Activated CD4-positive, alpha-beta T cell treated with anti-CD3 and anti-CD28 coated beads, Interleukin-2, amount 10 ng/mL, durations not matched to agents 7 days and 5 days (primary cell): ENCODE data around the gene LMF1. TPM values are rescaled to one million over a fixed set of nuclear protein-coding genes. Genes with fewer than 3 reads are reported as not detected.
"Not testable (repeated sequence)": the region's sequence is repeated elsewhere in the genome, so short reads cannot be mapped to it uniquely, and the experiment has no call there.

Source experiments
- CTCF ChIA-PET: fragments of 350-600 bp; sonication (Branson Sonifier 250); formaldehyde crosslinking; loops from one replicate; lab custom pipeline; 2021; ENCODE audit warnings: antibody characterized with exemption; lab: Charles Lee
- POLR2A ChIA-PET: fragments of 350-600 bp; sonication (Branson Sonifier 250); formaldehyde crosslinking; loops from one replicate; lab custom pipeline; 2021; ENCODE audit warnings: antibody characterized with exemption; lab: Charles Lee
- DNase-seq: peaks from one replicate; pipeline ENCODE4 v3.0.0-alpha.2; 2020
- H3K27ac Mint-ChIP-seq: one replicate; pipeline ENCODE4 v1.8.0; 2021; ENCODE audit warnings: mild to moderate bottlenecking, moderate library complexity, mixed read lengths
- H3K27me3 Mint-ChIP-seq: one replicate; pipeline ENCODE4 v1.8.0; 2021; ENCODE audit warnings: mixed read lengths
- H3K36me3 Mint-ChIP-seq: one replicate; pipeline ENCODE4 v1.8.0; 2021; ENCODE audit warnings: low read depth, mixed read lengths
- H3K4me1 Mint-ChIP-seq: one replicate; pipeline ENCODE4 v1.8.0; 2021; ENCODE audit warnings: mixed read lengths
- H3K4me3 Mint-ChIP-seq: one replicate; pipeline ENCODE4 v1.8.0; 2021; ENCODE audit warnings: mild to moderate bottlenecking, moderate library complexity, mixed read lengths
- H3K9me3 Mint-ChIP-seq: one replicate; pipeline ENCODE4 v1.8.0; 2021; ENCODE audit warnings: mixed read lengths
- total RNA-seq, 2 experiments: library from RNA; stranded (reverse); gene quantifications; one replicate each; pipeline ENCODE4 v1.2.3, GENCODE V29; 2021

Gene LMF1
- total RNA-seq, 2 experiments from 2014 or later: 20.5 to 23.0 TPM

GRCh38 chr16:867421-868385, 103.1 kb downstream of the LMF1 start:
- DNase-seq: no peak
- no peaks in the 10 kb centered on the region for H3K27me3 Mint-ChIP-seq
- H3K27ac Mint-ChIP-seq: no peak overlapping the region
- H3K4me1 Mint-ChIP-seq: no peaks in the 10 kb centered on the region
- CTCF ChIA-PET: interaction anchor here (0.6 kb wide), 1 partner anchor 815 kb away, joined by 3 read pairs; no protein-coding TSS in a partner anchor
- no peaks in the 10 kb centered on the region for H3K9me3 Mint-ChIP-seq
- POLR2A ChIA-PET: no interaction called here
- H3K4me3 Mint-ChIP-seq: no peak overlapping the region
- no peaks in the 10 kb centered on the region for H3K36me3 Mint-ChIP-seq

GRCh38 chr16:866252-866896, 104.4 kb downstream of the LMF1 start:
- CTCF ChIA-PET: no interaction called here
- H3K27ac Mint-ChIP-seq: no peak overlapping the region
- H3K4me3 Mint-ChIP-seq: no peak overlapping the region
- H3K9me3 Mint-ChIP-seq: peaks cover 6% of the 10 kb centered on the region
- no peak for DNase-seq
- H3K27me3 Mint-ChIP-seq: no peaks in the 10 kb centered on the region
- POLR2A ChIA-PET: no interaction called here
- no peaks in the 10 kb centered on the region for H3K4me1 Mint-ChIP-seq
- H3K36me3 Mint-ChIP-seq: peaks cover 1% of the 10 kb centered on the region

DNA sequence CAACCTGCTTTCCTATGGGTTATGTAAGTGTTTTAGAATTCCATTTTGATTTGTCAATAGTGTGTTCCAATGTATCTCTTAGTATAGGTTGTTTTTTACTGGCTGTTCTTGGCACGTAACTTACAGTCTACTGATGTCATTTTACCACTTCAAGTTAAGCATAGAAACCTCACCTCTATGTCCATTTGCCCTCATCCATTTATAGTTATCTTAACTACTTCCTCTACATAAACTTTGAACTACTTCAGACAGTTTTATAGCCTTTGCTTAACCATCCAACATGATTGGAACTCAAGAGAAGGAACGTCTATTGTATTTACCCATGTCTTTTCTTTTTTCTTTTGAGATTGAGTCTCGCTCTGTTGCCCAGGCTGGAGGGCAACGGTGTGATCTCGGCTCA, 105.8 kb downstream of the LMF1 start:
- DNase-seq: no peak
- CTCF ChIA-PET: no interaction called here
- no peak overlapping the region for H3K4me3 Mint-ChIP-seq
- H3K27me3 Mint-ChIP-seq: no peaks in the 10 kb centered on the region
- peaks cover 13% of the 10 kb centered on the region for H3K9me3 Mint-ChIP-seq
- no peaks in the 10 kb centered on the region for H3K4me1 Mint-ChIP-seq
- H3K27ac Mint-ChIP-seq: no peak overlapping the region
- peaks cover 4% of the 10 kb centered on the region for H3K36me3 Mint-ChIP-seq
- POLR2A ChIA-PET: no interaction called here

- peaks cover 4% of the 10 kb centered on the region for H3K36me3 Mint-ChIP-seq
- H3K27ac Mint-ChIP-seq: no peak overlapping the region
- no peak overlapping the region for H3K4me3 Mint-ChIP-seq
- H3K27me3 Mint-ChIP-seq: no peaks in the 10 kb centered on the region
- H3K4me1 Mint-ChIP-seq: no peaks in the 10 kb centered on the region
- ChIA-PET CTCF (interaction anchor here (0.6 kb wide), 1 partner anchor 226 kb away, joined by 3 read pairs; no protein-coding TSS in a partner anchor), POLR2A (no interaction called here)
- no peak for DNase-seq
- H3K9me3 Mint-ChIP-seq: peaks cover 13% of the 10 kb centered on the region
Measured at GRCh38 chr16:861446-861845, 109.3 kb downstream of the LMF1 start.

DNA sequence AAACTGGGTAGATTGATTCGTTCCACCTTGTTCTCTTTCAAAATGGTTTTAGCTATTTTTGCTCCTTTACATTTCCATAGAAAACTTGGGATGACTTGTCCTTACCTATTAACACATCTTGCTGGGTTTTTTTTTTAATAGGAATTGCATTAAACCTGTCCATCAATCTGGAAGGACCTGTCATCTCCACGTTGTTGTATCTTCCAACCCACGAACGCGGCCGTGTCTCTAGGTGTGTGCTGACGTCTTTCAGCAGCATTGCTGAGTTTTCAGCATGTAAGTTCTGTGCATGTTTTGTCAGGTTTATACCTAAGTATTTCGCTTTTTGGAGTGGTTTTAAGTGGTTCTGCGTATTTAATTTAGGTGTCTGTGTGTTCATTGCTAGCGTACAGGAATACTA, 109.9 kb downstream of the LMF1 start:
- no peaks in the 10 kb centered on the region for H3K27me3 Mint-ChIP-seq
- peaks cover 5% of the 10 kb centered on the region for H3K36me3 Mint-ChIP-seq
- POLR2A ChIA-PET: no interaction called here
- H3K4me1 Mint-ChIP-seq: no peaks in the 10 kb centered on the region
- CTCF ChIA-PET: interaction anchor here (0.6 kb wide), 1 partner anchor 419 kb away, joined by 3 read pairs; no protein-coding TSS in a partner anchor
- H3K9me3 Mint-ChIP-seq: peaks cover 13% of the 10 kb centered on the region
- H3K27ac Mint-ChIP-seq: no peak overlapping the region
- no peak for DNase-seq
- no peak overlapping the region for H3K4me3 Mint-ChIP-seq

DNA sequence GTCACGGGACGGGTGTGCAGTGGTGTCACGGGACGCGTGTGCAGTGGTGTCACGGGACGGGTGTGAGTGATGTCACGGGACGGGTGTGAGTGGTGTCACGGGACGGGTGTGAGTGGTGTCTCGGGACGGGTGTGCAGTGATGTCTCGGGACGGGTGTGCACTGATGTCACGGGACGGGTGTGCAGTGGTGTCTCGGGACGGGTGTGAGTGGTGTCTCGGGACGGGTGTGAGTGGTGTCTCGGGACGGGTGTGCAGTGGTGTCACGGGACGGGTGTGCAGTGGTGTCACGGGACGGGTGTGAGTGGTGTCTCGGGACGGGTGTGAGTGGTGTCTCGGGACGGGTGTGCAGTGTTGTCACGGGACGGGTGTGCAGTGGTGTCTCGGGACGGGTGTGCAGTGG, 111.8 kb downstream of the LMF1 start:
- CTCF ChIA-PET, H3K4me1 Mint-ChIP-seq, POLR2A ChIA-PET, H3K36me3 Mint-ChIP-seq, H3K4me3 Mint-ChIP-seq, DNase-seq, H3K27ac Mint-ChIP-seq, H3K27me3 Mint-ChIP-seq: not testable (repeated sequence)
- peaks cover 13% of the 10 kb centered on the region for H3K9me3 Mint-ChIP-seq

- POLR2A ChIA-PET, H3K36me3 Mint-ChIP-seq, H3K4me1 Mint-ChIP-seq, H3K27me3 Mint-ChIP-seq, DNase-seq, CTCF ChIA-PET, H3K4me3 Mint-ChIP-seq, H3K27ac Mint-ChIP-seq: not testable (repeated sequence)
- H3K9me3 Mint-ChIP-seq: peaks cover 17% of the 10 kb centered on the region
Measured at GRCh38 chr16:858441-858840, 112.3 kb downstream of the LMF1 start.

- H3K4me3 Mint-ChIP-seq: no peak overlapping the region
- H3K27me3 Mint-ChIP-seq: no peaks in the 10 kb centered on the region
- peaks cover 6% of the 10 kb centered on the region for H3K36me3 Mint-ChIP-seq
- H3K4me1 Mint-ChIP-seq: no peaks in the 10 kb centered on the region
- DNase-seq: no peak
- CTCF ChIA-PET: no interaction called here
- POLR2A ChIA-PET: no interaction called here
- H3K27ac Mint-ChIP-seq: no peak overlapping the region
- peaks cover 16% of the 10 kb centered on the region for H3K9me3 Mint-ChIP-seq
Measured at GRCh38 chr16:856811-857210, 114.0 kb downstream of the LMF1 start.

DNA sequence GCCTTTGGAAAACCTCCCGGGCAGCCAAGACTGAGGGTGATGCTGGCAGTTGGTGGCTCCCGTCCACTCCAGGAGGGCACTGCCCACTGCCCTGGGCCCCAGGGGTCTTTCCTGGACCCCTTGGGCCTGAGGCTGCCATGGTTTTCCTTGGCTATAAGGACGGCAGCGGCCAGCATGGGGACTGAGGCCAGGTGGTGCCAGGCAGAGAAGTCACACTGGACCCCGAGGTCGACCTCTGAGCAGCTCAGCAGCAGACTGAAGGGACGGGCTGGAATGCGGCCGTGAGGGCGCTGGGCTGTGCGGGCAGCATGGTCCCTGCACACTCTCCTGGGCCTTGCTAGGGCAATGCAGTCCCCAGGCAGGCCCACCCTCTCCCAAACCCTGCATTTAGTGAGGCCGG, 114.7 kb downstream of the LMF1 start:
- H3K9me3 Mint-ChIP-seq: peaks cover 11% of the 10 kb centered on the region
- no peak overlapping the region for H3K4me3 Mint-ChIP-seq
- DNase-seq: no peak
- ChIA-PET POLR2A (no interaction called here), CTCF (no interaction called here)
- H3K4me1 Mint-ChIP-seq: no peaks in the 10 kb centered on the region
- H3K27me3 Mint-ChIP-seq: no peaks in the 10 kb centered on the region
- no peak overlapping the region for H3K27ac Mint-ChIP-seq
- peaks cover 6% of the 10 kb centered on the region for H3K36me3 Mint-ChIP-seq

- Mint-ChIP-seq H3K9me3 (peaks cover 10% of the 10 kb centered on the region), H3K27ac (no peak overlapping the region), H3K4me3 (no peak overlapping the region), H3K27me3 (no peaks in the 10 kb centered on the region), H3K36me3 (peaks cover 4% of the 10 kb centered on the region), H3K4me1 (no peaks in the 10 kb centered on the region)
- no peak for DNase-seq
- POLR2A ChIA-PET: no interaction called here
- CTCF ChIA-PET: no interaction called here
Measured at GRCh38 chr16:855471-855870, 115.3 kb downstream of the LMF1 start.

DNA sequence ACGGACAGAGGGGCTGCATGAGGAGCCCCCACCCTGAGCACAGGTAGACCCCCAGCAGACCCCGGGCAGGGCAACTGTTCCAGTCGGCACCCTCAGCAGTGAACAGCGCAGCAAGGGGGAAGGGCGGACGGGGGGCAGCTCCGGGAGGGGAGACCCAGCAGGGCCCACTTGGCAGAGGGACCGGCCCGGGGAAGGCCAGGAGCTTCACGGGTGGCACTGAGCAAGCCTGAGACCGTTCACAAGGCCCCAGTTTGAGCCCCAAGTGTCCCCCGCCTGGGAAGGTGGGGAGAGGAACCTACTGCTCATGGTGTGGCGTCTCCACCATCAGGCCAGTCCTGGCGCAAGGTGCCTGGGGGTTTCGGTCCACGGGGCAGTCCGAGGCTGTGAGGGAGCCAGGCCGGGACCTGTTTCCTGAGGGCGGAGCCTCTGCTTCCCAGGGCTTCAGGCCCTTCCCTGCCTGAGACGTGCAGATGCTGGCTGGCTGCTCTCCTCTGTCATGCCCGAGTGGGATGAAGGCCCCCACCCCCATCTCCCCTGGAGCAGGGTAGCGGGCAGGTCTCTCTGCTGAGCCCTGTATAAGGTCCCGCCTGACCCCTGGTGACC, 115.9 kb downstream of the LMF1 start:
- Mint-ChIP-seq H3K9me3 (peaks cover 14% of the 10 kb centered on the region), H3K4me3 (no peak overlapping the region), H3K27ac (no peak overlapping the region), H3K4me1 (no peaks in the 10 kb centered on the region), H3K27me3 (no peaks in the 10 kb centered on the region), H3K36me3 (peaks cover 8% of the 10 kb centered on the region)
- ChIA-PET CTCF (no interaction called here), POLR2A (no interaction called here)
- no peak for DNase-seq

DNA sequence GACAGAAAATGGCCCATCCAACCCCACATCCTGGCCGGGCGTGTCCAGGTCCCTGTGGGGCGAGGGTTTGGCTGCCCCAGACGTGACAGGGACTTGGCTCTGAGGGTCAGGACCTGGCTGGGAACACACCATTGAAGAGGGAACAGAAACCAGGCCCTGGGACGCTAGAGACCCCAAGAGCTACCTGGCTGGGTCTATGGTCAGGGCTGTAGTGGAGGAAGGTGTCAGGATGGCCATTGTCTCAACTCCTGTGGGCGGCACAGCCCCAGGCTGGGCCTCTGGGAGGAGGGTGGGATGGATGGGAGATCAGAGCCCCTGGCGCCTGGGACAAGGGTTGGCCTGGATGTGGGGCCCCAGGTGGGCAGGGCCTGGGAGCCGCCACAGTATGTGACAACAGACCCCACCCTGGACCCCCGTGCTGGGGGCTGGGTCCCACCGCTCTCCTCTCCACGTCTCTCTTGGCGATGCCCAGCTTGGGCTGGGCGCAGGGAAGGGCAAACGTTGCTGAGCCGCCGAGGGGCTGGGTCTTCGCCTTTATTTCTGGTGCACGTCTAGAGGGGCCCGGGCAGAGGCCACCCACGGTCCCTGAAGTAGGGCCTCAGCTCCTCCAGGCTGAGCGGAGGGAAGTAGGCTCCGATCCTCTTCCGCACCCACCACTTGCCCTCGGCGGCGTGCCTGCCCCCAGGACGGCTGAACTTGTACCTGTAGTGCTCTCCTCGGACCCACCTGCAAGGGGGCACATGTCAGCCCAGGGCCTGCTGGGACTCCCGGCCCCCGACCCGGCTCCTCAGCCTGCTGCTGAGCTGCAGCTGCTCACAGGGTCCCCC, 116.6 kb downstream of the LMF1 start:
- Mint-ChIP-seq H3K27ac (no peak overlapping the region), H3K27me3 (no peaks in the 10 kb centered on the region), H3K9me3 (peaks cover 19% of the 10 kb centered on the region), H3K36me3 (peaks cover 10% of the 10 kb centered on the region), H3K4me3 (no peak overlapping the region), H3K4me1 (no peaks in the 10 kb centered on the region)
- ChIA-PET CTCF (no interaction called here), POLR2A (no interaction called here)
- no peak for DNase-seq
